Measurements from ENCODE around the gene GRN. TPM values are rescaled to one million over a fixed set of nuclear protein-coding genes. Genes with fewer than 3 reads are reported as not detected.
"Not testable (repeated sequence)": the region's sequence is repeated elsewhere in the genome, so short reads cannot be mapped to it uniquely, and the experiment has no call there.

The GRN gene
- total RNA-seq, 1 experiment from 2014 or later = 285 TPM

DNA sequence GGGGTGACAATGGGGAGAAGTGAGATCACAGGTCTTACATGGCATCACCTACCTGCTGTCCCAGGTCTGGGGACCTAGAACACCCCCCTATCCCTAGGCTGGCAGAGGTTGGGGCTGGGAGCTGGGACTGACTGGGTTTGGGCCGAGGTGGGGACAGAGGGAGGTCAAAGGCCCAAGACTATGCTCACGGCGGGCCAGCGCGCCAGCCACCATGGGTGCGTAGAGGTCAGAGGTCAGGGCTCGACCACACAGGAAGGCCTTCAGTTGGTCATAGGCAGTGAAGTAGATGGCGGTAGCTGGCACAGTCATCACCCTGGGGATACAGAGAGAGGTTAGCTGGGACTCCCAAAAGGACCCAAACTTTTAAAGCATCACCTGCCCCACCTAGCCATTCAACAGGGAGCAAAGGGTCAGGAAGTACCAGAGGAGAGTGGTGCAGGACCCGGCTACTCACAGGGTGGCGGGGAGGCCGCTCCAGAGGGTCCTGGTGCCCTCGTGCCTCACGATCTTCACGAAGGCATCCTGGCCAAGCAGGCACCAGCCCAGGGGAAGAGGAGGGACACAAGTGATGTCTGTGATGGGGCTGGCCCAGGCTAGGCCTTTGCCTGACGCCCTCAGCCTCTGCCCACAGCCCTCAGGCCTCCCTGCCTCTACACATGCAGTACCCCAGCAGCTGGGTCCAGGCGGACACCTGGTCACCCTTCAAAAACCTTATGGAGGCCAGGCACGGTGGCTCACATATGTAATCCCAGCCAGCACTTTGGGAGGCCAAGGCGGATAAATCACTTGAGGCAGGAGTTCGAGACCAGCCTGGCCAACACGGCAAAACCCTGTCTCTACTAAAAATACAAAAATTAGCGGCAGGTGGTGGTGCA is 23.6 kb upstream of the GRN start:
- DNase-seq (ENCODE audit: low spot score) = no peak

DNA sequence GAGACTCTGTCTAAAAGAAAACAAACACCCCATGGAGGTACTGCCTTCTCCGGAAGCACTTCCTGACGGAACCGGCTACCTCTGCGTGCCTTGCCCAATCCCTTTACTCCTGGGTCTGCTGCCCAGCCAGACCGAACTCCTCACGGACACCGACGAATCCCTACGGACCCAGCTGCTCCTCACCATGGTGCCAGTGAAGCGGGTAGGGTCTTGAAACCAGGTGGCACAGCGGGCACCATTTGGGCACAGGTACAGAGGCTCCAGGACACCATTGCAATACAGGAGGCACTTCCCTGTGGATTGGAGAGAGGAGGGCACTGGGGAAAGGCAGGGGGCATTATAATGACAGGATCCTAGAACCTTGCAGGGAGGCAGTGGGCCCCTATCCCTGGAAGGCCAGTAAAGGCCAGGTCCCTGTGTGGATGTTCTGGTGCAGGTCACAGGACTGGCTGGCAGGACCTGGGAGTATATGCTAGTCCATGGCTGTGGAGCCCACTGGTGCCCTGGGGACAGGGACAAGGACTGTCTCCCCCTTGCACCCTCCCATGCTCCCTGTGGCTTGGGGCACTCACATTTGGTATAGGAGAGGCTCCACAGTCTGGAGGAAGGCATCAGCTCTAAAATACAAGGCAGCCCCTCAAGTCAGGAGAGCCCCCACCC is 22.7 kb upstream of the GRN start:
- DNase-seq (ENCODE audit: low spot score) = no peak

- no peak for DNase-seq (ENCODE audit: low spot score)
Observed at GRCh38 chr17:44323359-44324091, 21.6 kb upstream of the GRN start.

DNA sequence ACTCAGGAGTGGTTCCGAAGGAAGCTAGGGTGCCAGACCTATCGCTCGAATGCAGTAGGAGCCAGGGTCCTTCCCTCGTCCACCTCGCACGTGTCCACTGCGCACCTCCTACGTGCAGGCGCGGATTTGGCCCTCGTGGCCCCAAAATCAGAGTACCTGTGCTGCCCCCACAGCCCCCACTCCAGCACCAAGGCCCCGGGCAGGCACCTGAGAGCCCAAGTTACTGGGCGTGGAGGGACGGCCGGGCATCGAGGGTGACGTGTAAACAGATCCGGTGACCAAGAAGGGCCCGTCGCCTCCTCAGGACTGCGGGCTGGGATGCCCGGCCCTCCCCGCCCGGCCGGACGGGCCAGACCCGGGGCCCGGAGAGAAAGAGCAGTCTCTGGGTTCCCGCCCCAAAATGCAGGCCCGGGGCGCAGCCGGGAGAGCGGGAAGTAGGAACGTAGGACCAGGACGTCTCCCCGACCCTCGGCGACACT is 21.0 kb upstream of the GRN start:
- DNase-seq (ENCODE audit: low spot score) = no peak

DNA sequence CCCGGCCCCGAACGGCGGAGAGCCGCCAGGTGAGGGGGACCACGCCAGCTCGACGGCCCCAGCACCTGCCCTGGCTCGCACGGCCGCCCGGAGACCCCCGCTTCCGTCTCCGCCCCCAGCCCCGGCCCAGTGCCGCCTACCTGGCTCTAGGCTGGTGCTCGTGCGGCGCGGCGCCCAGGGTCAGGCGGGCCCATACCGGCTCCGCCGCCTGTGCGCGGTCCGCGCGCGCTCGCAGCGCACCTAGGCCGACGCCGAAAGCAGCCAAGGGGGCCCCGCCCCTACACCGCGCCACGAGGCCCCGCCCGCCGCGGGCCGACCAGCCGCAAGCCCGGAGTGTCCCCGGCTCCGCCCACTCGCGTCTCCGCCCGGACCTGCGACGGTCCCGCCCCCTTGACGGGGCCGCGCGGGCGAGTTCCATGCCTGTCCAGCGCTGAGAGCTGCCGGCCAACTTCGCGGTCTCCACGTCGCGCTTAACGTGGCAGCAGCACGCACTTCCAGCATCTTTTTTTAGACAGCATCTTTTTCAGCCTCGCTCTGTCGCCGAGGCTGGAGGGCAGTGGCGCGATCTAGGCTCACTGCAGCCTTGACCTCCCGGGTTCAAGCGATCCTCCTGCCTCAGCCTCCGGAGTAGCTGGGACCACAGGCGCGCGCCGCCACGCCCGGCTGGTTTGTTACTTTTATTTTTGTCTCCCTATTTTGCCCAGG is 20.4 kb upstream of the GRN start, which contains the start of gene SLC25A39:
TSS of gene SLC25A39 (minus strand) at position 253 of the 705 bp plus-strand sequence. CDS start 1,261 bp downstream, outside the sequence.
- DNase-seq (ENCODE audit: low spot score) = peak; percentile 74

DNA sequence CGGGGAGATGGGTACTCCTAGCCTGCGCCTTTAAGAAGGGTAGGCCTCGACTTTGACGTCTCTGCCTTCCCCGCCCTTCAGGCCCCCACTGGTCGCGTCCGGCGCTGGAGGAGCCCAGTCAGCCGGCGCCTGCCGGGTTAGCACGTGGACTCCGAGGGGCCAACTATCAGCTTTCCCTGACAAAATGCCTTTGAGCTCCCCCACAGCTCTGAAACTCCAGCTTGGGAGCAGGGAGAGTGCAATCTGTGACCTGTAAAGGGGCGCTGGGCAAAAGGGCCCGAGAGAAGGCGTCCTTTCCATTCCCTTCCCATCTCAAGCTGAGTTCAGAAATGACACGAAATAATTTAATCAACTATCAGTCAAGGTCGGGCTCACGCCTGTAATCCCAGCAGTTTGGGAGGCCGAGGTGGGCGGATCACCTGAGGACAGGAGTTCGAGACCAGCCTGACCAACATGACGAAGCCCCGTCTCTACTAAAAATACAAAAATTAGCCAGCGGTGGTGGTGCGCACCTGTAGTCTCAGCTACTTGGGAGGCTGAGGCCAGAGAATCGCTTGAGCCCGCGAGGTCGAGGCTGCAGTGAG is 18.1 kb upstream of the GRN start:
- peak; percentile 96 for DNase-seq (ENCODE audit: low spot score)

- no peak for DNase-seq (ENCODE audit: low spot score)
Observed at GRCh38 chr17:44327715-44328449, 17.2 kb upstream of the GRN start.

DNA sequence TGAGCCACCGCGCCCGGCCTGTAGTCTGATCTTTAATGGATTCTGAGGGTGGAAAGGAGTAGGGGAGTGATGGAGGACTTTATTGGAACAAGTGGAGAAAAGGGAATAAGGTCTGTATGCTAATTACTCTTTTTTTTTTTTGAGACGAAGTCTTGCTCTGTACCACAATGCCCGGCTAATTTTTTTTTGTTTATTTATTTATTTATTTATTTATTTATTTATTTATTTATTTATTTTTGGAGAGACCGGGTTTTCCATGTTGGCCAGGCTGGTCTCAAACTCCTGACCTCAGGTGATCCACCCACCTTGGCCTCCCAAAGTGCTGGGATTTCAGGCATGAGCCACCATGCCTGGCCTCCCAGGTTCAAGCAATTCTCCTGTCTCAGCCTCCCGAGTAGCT is 15.6 kb upstream of the GRN start:
- not testable (repeated sequence) for DNase-seq (ENCODE audit: low spot score)

- not testable (repeated sequence) for DNase-seq (ENCODE audit: low spot score)
Observed at GRCh38 chr17:44330263-44330662, 14.8 kb upstream of the GRN start.

- peak; percentile 80 for DNase-seq (ENCODE audit: low spot score)
Observed at GRCh38 chr17:44331249-44331760, 13.8 kb upstream of the GRN start.

- no peak for DNase-seq (ENCODE audit: low spot score)
Observed at GRCh38 chr17:44333371-44333770, 11.7 kb upstream of the GRN start.

GRCh38 chr17:44334315-44334714 is 10.8 kb upstream of the GRN start:
- no peak for DNase-seq (ENCODE audit: low spot score)

GRCh38 chr17:44334727-44335126 is 10.4 kb upstream of the GRN start:
- DNase-seq (ENCODE audit: low spot score) = no peak

DNA sequence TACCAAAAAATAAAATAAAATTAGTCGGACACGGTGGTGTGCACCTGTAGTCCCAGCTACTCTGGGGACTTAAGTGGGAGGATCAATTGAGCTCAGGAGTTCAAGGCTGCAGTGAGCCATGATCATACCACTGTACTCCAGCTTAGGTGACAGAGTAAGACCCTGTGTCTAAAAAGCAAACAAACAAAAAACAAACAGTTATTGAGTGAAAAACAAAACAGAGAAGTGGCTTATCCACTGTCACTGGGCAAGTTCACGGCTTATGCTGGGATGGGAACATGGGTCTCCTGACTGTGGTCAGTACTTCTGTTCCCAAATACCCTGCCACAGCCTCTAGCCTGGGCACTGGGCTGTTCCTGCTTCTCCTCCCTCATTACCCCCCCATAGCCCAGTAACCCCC is 9.5 kb upstream of the GRN start:
- no peak for DNase-seq (ENCODE audit: low spot score)

DNA sequence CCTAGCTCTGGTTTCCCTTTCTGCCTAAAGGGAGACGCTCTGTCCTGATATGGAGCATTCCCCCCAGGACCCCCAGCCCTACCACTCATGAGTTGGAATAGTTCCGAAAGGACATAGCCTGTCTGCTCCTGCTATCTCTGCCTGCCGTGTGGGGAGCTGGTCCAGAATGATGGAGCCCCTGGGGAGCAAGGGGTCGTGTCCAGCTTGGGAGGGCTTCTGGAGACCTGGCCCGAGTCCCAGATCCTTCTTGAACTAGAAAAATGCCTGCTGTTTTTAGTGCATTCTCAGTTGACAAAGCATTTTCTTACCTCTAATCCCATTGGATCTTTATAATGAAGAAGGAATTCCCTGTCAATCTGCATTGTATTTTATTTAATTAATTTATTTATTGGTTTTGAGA is 9.1 kb upstream of the GRN start:
- no peak for DNase-seq (ENCODE audit: low spot score)

- peak; percentile 70 for DNase-seq (ENCODE audit: low spot score)
Observed at GRCh38 chr17:44338702-44339101, 6.4 kb upstream of the GRN start.

DNA sequence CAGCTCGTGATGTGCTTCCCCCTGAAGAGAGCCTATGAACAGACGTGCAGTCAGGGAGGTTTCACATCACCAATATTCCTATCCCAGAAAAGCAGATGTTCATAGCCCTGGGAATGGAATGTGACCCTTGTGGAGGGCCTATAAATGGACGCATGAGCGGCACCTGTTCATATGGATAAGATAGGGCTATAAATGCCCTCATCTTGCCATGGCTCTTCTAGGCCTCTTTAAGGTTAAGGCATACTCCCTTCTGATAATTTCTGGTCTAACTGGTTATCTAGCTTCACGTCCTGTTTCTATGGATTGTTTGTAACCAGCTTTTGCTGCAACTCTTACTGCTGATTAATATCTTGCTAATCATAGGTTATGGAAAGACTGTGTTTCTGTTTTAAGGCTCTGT is 4.5 kb upstream of the GRN start:
- not testable (repeated sequence) for DNase-seq (ENCODE audit: low spot score)

- DNase-seq (ENCODE audit: low spot score) = no peak
Observed at GRCh38 chr17:44343510-44344209, 1.4 kb upstream of the GRN start.

DNA sequence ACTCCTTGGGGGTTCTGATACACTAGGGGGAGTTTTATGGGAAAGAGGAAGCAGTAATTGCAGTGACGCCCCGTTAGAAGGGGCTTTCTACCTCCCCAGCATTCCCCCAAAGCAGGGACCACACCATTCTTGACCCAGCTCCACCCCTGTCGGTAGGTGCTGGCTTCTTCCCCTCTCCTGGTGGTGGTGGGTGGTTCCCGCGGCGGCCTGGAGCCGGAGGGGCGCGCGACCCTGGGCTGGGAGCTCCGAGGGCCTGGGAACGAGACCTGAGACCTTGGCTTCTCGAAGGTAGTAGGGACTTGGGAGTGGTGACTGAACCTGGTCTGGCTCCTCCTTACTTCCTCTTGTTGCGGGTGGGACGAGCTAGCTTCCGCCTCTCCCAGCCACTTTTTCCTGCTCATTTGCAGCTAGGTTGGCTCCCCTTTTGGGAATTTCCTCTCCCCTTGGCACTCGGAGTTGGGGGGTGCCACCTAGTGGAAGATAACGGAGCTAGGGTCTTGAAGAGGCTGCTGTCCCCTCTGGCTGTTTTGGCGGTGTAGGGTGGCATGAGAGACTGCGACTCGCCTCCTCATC is 438 bp downstream of the GRN start:
- peak; percentile 74 for DNase-seq (ENCODE audit: low spot score)
